GM12873 (cell line): ENCODE measurements around the gene ZNF555.

ENCODE experiments used
- TF ChIP-seq, protein P1 (sequence below): IDR thresholded peaks from 2 replicates; pipeline ENCODE4 v1.5.1; 2012; ENCODE audit warnings: low read depth, mild to moderate bottlenecking, moderate library complexity, low read length, control low read depth; ENCODE audit not compliant: insufficient read depth; ENCODE audit errors: missing control alignments

Gene ZNF555

DNA sequence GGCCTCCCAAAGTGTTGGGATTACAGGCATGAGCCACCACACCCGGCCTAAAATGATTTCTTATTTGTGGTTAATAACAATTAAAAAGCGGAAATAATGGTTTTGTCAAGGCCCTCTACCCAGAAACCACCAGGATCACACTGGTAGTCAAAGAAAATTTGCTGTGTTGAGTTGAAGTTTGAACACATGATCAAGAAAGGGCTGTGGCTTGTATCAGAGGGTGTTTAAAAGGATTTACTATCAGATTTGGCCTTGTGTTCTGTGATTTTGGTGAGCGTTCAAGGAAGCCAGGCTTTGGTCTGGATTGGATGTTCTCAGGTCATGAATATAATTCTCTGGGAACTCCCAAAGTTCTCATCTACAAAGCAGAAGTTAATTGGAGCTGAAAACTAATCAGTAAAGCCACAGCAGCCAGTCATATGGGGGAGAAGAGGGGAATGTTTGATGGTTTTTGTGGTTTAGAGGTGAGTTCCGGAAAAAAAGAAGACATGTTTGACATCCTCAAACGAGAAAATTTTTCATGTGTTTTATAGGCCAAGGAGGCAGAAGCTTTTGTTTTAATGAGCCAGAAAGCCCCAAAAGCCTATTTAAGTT, 15.3 kb downstream of the ZNF555 start:
- TF ChIP-seq, protein P1, sequence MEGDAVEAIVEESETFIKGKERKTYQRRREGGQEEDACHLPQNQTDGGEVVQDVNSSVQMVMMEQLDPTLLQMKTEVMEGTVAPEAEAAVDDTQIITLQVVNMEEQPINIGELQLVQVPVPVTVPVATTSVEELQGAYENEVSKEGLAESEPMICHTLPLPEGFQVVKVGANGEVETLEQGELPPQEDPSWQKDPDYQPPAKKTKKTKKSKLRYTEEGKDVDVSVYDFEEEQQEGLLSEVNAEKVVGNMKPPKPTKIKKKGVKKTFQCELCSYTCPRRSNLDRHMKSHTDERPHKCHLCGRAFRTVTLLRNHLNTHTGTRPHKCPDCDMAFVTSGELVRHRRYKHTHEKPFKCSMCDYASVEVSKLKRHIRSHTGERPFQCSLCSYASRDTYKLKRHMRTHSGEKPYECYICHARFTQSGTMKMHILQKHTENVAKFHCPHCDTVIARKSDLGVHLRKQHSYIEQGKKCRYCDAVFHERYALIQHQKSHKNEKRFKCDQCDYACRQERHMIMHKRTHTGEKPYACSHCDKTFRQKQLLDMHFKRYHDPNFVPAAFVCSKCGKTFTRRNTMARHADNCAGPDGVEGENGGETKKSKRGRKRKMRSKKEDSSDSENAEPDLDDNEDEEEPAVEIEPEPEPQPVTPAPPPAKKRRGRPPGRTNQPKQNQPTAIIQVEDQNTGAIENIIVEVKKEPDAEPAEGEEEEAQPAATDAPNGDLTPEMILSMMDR: no peak

DNA sequence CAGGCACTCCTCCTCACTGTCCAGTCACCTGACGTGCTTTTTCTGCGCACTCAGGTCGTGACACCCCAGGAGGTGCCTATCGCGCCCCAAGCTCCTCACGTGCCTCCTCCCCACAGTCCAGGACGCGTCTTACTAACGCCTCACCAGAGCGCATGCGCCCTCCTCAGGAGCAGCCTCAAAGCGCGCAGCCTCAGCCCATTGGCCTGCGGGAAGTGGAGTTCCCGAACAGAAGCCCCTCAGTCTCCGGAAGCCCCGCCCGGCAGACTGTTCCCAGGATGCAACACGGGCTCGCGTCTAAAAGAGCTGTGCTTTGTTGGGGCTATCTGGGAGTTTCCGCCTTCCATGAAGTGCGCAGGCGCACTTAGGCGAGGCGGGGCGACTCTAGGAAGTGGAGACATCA, 17.6 kb downstream of the ZNF555 start:
- TF ChIP-seq, protein P1: no peak

DNA sequence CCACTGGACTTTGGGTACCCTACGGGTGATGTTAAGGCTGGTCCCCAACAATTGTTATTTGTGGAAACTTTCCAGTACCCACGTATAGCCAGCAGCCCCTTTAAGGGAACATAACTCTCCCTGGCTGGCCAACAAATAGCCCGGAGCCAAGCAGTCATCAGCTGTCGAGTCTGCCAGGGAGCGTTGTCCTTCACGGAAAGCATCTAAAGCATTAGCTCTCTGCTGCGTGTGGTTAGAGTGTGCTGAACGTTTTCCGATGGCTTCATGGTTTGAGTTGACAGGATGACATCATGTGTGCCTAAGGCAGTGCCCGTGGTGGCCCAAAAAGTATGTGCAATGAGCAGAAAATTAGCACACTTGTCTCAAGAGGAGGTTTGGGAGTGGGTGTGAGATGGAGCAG, 22.5 kb downstream of the ZNF555 start:
- TF ChIP-seq, protein P1: no peak

DNA sequence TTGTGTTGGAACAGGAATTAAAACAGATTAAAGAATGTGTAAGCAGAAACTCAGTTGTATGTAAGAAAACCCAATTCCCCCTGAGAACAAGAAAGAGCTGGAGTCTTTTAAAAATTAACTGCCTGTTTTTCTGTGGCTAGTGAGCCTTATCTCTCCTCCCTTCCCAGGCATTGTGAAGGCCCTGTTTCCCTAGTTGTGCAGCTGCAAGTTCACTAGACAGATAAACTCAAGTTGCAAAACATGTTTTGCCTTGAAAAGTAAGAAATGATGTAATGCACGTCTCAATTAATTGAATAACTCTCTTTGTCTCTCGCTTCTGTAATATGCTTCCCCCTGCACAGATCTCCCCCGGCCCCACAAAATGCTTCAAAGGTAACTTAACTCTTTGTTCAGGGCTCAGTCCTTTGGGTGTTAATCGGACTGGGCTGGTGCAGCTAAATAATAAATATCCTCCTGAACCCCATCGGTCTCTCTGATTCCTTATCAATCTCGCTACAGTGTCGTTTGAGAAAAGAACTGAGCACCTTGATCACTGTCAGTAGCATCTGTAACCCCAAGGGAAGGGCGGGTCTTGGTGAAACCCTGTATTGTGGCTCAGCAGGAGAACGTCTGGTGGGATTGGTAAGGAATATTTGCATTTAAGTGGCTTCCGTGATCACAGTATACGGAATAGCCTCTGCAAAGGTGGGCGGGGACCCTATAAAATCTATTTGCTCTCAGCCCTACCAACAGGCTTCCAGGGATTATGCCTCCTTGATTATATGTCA, 24.2 kb downstream of the ZNF555 start:
- TF ChIP-seq, protein P1: no peak

DNA sequence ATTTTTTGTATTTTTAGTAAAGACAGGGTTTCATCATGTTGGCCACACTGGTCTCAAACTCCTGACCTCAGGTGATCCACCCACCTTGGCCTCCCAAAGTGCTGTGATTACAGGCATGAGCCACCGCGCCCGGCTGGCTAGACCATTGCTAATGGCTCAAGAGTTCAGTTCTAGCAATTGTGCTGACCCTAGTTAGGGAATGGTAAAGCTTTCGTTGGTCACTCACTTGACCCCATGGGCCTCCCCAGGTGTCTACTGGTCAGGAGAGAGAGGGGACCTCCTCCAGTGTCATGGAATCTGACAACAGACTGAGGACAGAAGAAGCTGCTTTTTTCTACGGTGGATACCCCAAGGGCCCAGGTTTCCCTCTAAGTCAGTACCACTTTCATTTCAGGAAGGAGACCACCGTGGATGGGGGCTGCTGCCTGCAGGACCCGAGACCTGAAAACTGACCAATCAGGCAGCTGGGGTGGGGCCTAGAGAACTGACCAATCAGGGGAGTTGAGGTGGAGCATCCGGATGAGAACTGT, 25.3 kb downstream of the ZNF555 start:
- TF ChIP-seq, protein P1: no peak

DNA sequence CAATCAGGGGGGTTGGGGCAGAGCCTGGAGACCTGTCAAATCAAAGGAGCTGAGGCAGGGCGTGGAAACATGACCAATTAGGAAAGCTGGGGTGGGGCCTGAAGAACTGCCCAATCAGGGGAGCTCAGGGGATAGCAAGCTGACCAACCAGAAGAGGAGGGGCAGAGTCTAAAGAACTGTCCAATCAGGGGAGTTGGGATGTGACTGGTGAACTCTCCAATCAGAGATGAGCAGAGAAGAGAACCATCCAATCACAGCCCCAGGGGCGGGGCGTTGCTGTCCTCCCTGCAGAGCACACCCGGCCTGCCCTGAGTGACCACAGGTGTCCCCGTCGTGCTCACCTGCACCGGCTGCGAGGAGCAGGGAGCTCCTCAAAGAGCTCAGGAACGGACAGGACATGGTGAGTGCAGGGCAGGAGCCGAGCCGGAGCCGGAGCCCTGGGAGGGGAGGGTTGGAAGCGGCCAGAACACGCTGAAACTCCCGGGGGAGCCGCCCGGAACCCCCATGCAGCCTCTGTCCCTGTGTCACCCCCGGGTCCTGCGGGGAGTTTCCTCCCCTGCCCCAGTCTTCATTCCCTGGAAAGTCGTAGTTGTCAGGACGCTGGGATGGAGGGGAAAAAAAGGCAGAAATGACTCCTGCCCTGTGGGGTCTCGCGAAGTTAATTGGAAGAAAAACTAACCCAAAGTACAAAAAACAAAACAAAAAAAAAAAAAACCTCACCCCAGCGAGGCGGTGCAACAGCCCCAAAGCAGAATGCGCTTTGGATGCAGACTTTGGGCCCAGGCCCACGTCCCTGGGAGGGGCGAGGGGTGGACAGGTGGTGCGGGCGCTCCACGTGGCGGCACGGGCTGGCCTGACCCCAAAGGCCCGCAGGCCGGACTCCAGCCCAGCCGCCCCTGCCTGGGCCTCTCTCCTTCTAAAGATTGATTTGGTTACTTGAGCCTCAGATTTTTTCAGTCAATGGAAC, 26.0 kb downstream of the ZNF555 start, which contains the start of gene ZNF556:
TSS of gene ZNF556 (plus strand) at position 311 of the 967 bp plus-strand sequence. CDS start at position 398, 87 bp downstream.
- TF ChIP-seq, protein P1: no peak

DNA sequence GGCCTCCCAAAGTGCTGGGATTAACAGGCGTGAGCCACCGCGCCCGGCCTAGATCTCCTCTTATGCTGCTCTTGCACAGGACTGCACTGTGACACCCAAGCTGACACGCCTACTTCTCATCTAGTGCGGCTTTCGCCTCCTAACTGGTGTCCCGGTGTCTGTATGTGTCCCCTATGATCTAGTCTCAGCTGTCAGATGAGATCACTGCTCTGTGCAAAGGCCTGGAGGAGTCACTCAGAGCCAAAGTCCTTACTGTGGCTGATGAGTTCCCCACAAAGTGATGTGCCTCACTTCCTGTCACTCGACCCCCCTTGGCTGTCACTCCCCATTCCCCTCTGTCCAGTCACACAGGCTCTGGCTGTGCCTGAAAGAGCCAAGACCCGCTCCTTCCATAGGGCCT, 28.3 kb downstream of the ZNF555 start:
- TF ChIP-seq, protein P1: no peak
